Measurements from ENCODE around the gene TNS3.

The TNS3 gene

GRCh38 chr7:47350425-47350824 is 231.5 kb downstream of the TNS3 start:
- DNase-seq (ENCODE audit: low read depth in 2 of 2), result no peak

GRCh38 chr7:47349401-47349800 is 232.5 kb downstream of the TNS3 start:
- DNase-seq (ENCODE audit: low read depth in 2 of 2), result no peak

DNA sequence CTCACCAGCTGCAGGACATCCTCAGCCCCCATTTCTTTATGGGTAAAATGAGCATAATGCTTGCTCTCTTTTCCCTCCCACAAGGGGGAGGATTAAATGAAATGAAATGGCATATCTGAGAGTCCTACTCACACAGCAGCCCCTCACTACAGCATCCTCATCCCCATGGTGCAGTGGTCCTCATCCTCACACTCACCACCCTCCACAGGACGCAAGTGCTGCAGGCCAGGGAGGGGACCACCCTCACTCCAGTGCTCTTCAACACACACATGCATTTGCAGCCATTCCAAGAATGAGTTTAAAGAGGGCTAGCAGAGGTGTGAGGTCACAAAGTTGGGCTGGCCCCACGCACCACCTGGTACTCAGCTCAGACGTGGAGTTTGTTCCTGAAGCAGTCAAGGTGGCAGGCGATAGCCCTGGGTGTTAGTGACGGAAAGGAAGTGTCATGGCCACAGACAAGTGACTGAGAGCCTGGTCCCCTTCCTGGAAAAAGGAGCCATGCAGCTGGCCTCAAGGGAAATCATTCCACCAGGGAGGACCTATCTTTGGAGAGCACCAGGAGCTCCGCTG is 234.0 kb downstream of the TNS3 start:
- no peak for DNase-seq (ENCODE audit: low read depth in 2 of 2)

DNA sequence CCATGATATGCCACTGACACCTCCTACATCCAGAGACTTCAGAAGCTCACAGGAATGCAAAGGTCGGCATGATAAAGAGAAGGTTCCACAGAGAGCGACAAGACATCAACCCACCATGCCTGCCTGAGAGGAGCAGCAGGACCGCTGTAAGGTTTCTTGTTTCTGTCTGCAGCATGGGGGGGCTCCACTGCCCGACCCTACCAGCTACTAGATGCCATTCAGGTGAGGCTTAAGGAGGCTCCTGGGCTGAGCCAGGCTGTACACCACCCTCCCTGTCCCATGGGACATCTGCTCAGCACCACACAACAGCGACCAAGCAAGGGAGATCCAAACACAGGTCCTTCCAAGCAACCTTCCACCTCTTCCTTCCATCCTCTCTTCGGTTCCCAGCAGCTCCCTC is 234.6 kb downstream of the TNS3 start:
- DNase-seq (ENCODE audit: low read depth in 2 of 2), result no peak

- no peak for DNase-seq (ENCODE audit: low read depth in 2 of 2)
Measured at GRCh38 chr7:47346377-47346914, 235.5 kb downstream of the TNS3 start.

- no peak for DNase-seq (ENCODE audit: low read depth in 2 of 2)
Measured at GRCh38 chr7:47345857-47346298, 236.0 kb downstream of the TNS3 start.

GRCh38 chr7:47344171-47344955 is 237.5 kb downstream of the TNS3 start:
- DNase-seq (ENCODE audit: low read depth in 2 of 2), result no peak

DNA sequence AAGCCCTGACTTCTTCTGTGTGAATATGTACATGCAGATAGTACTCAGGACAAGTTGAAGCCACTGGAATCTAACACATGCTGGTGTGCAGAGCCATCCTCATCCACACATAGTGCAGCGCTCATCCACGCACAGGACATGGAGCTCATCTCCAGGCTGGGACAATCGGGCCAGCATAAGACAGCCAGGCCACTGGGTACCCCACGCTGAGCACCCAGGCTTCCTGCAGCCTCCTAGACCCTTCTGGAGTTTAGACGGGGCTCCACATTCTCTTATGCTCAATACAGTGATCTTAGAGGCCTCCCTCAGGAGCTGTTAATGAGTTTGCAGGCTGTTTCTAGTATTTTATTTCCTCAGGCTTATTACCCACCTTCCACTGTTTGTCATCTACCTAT is 238.9 kb downstream of the TNS3 start:
- DNase-seq (ENCODE audit: low read depth in 2 of 2), result no peak

- no peak for DNase-seq (ENCODE audit: low read depth in 2 of 2)
Measured at GRCh38 chr7:47342296-47343060, 239.4 kb downstream of the TNS3 start.

DNA sequence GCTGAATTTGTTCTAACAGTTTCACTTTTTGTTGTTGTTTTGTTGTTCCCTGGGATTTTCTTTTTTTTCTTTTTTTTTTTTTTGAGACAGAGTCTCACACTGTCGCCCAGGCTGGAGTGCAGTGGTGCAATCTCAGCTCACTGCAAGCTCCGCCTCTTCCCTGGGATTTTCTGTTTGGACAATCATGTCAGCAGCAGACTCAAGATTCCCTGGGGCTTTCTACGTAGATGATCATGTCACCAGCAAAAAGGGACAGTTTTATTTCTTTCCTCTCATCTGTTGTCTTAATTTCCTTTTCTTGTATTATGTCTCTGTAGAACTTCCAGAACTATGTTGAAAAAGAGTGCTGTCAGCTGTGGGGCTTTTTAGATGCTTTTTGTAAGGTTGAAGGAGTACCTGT is 241.4 kb downstream of the TNS3 start:
- DNase-seq (ENCODE audit: low read depth in 2 of 2), result no peak

GRCh38 chr7:47338026-47338425 is 243.9 kb downstream of the TNS3 start:
- no peak for DNase-seq (ENCODE audit: low read depth in 2 of 2)

- no peak for DNase-seq (ENCODE audit: low read depth in 2 of 2)
Measured at GRCh38 chr7:47337531-47337930, 244.4 kb downstream of the TNS3 start.

- no peak for DNase-seq (ENCODE audit: low read depth in 2 of 2)
Measured at GRCh38 chr7:47336472-47337425, 245.2 kb downstream of the TNS3 start.

- no peak for DNase-seq (ENCODE audit: low read depth in 2 of 2)
Measured at GRCh38 chr7:47335557-47336471, 246.1 kb downstream of the TNS3 start.

- DNase-seq (ENCODE audit: low read depth in 2 of 2), result no peak
Measured at GRCh38 chr7:47335071-47335470, 246.8 kb downstream of the TNS3 start.

- no peak for DNase-seq (ENCODE audit: low read depth in 2 of 2)
Measured at GRCh38 chr7:47333959-47334358, 248.0 kb downstream of the TNS3 start.

DNA sequence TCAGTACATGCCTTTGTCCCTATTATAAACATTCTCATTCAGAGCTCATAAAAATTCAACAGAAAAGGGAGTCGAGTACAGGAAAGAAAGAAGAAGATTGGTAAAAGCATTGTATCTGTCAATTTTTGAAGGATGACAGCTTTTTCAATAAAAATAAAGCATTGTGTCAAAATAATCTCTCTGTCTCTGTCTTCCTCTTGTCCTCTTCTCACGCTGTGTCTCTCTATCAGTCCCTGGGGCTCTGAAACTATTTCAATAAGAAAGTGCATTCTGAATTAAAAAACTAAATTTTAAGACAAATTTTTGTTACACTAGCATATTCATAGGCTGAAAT is 248.4 kb downstream of the TNS3 start:
- DNase-seq (ENCODE audit: low read depth in 2 of 2), result no peak

DNA sequence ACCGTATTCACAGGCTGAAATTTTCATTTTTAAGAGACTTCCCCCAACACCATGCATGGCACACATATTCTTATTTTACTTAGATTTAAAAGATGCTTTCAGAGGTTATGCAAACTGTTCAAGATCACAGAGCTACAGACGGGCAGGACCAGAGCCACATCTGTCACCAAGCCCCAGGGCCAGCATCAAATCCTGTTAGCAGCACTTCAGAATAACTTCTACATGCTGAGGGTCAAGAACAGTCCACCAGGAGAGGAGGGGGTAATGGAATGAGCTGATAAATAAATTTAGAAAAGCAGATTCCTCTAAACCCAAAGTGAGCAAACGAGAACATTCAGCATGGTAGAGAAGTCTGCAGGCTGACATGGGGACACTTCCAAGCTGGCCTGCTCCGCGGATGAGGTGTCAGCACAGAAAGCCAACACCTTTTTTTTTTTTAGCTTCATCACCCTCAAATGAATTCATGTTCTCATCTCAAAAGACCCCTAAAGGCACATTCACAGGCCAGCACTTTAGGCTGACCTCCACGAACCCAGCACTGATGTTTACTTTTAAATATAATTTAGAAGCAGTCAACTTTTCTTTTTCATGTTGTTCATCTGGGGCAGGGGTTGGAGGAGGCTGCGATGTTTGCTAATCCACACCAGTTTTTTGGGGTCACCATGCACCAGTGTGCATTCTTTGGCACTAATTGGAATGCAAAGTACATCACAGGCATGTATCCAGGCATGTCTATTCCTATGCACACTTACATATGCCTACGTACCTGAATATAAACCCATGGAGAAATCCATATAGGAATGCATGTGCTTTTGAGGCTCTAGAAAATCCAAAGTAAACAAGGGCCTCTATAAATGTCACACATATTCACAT is 249.0 kb downstream of the TNS3 start:
- DNase-seq (ENCODE audit: low read depth in 2 of 2), result no peak

DNA sequence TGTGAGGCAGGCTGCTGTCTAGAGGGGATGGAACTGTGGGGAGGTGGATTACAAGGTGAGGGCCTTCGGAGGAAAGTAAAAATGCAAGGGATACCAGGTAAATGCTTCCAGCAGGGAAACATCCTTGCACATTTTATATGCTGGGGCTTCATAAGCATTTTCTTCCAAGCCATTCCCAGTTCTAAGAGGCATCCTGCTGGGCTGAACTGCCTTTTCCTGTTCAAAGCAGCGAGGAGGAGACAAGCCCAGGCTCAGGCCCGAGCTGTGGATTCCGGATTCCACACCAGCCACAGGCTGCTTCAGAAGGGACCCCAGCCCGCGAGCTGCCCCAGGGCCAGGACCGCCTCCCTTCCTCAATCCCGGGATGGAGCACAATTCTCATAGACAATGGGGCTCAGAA is 249.7 kb downstream of the TNS3 start:
- DNase-seq (ENCODE audit: low read depth in 2 of 2), result no peak

DNA sequence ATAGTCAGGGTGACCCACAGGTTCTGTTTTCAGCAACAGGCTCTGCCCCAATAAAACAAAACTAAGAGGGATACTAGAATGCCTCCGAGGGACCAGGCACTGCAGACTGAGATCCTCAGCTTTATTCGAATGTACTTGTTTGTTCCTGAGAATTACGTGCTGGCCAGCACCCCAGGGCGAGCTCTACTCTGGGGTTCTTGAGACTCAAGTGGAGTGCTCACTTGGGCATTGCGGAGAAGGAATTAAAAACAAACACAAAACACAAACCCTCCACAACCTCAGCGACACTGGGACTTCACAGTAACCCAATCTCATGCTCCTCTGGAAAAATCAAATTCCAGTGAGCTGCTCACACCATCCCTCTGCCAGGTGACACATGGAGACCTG is 250.7 kb downstream of the TNS3 start:
- DNase-seq (ENCODE audit: low read depth in 2 of 2), result no peak

Data from stimulated activated CD8-positive, alpha-beta memory T cell treated with anti-CD3 and anti-CD28 coated beads, Interleukin-2, amount 100 ng/mL, for 1 hour (primary cell).